ENCODE data around the gene CAPZB.

Gene CAPZB

GRCh38 chr1:19448491-19449439 is 36.6 kb downstream of the CAPZB start:
- DNase-seq (ENCODE audit: low read depth, low spot score): no peak

- DNase-seq (ENCODE audit: low read depth, low spot score): no peak
Measured at GRCh38 chr1:19447550-19447949, 37.8 kb downstream of the CAPZB start.

GRCh38 chr1:19445417-19446342 is 39.7 kb downstream of the CAPZB start:
- no peak for DNase-seq (ENCODE audit: low read depth, low spot score)

GRCh38 chr1:19444296-19445021 is 40.9 kb downstream of the CAPZB start:
- no peak for DNase-seq (ENCODE audit: low read depth, low spot score)

- no peak for DNase-seq (ENCODE audit: low read depth, low spot score)
Measured at GRCh38 chr1:19443326-19443725, 42.0 kb downstream of the CAPZB start.

- no peak for DNase-seq (ENCODE audit: low read depth, low spot score)
Measured at GRCh38 chr1:19442154-19443096, 42.9 kb downstream of the CAPZB start.

- no peak for DNase-seq (ENCODE audit: low read depth, low spot score)
Measured at GRCh38 chr1:19441048-19441780, 44.1 kb downstream of the CAPZB start.

GRCh38 chr1:19439464-19440171 is 45.7 kb downstream of the CAPZB start:
- no peak for DNase-seq (ENCODE audit: low read depth, low spot score)

GRCh38 chr1:19438516-19439195 is 46.7 kb downstream of the CAPZB start:
- DNase-seq (ENCODE audit: low read depth, low spot score): no peak

- DNase-seq (ENCODE audit: low read depth, low spot score): no peak
Measured at GRCh38 chr1:19437891-19438294, 47.4 kb downstream of the CAPZB start.

- no peak for DNase-seq (ENCODE audit: low read depth, low spot score)
Measured at GRCh38 chr1:19436716-19437476, 48.4 kb downstream of the CAPZB start.

- no peak for DNase-seq (ENCODE audit: low read depth, low spot score)
Measured at GRCh38 chr1:19435851-19436455, 49.4 kb downstream of the CAPZB start.

- no peak for DNase-seq (ENCODE audit: low read depth, low spot score)
Measured at GRCh38 chr1:19435181-19435580, 50.2 kb downstream of the CAPZB start.

- DNase-seq (ENCODE audit: low read depth, low spot score): no peak
Measured at GRCh38 chr1:19433719-19433998, 51.7 kb downstream of the CAPZB start.

- no peak for DNase-seq (ENCODE audit: low read depth, low spot score)
Measured at GRCh38 chr1:19432943-19433718, 52.2 kb downstream of the CAPZB start.

GRCh38 chr1:19430121-19431068 is 54.9 kb downstream of the CAPZB start:
- DNase-seq (ENCODE audit: low read depth, low spot score): no peak
